ENCODE measurements around the gene CACNG6. TPM values are rescaled to one million over a fixed set of nuclear protein-coding genes. Genes with fewer than 3 reads are reported as not detected.
A peak's percentile ranks its signal among the peaks of the same experiment; 100 is the strongest.

Gene CACNG6
- total and polyA plus RNA-seq, 4 donors: 2.4 to 8.6 (median 3.8) TPM

DNA sequence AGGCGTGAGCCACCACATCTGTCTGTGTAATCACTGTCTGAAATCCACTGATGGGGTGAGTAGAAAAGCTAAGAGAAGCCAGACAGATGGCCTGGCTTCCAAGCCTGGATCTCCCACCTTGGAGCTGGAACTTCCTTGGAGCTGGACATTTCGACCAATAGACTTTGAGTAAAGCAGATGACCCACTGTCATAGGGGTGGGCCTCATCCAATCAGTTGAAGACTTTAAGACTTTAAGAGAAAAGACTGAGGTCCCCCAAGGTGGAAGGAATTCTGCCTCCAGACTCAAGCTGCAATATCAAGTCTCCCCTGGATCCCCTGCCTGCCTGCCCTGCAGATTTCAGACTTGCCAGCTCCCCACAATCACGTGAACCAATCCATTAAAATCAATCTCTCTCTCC is 51.6 kb downstream of the CACNG6 start:
- Histone ChIP-seq H3K27me3 (ENCODE audit: control insufficient read depth in 3 of 3, insufficient read depth in 3 of 3, low read length in 2 of 3) (no peaks in the 10 kb centered on the region), H3K9ac (ENCODE audit: insufficient read depth in 1 of 2, low read length in 2 of 2) (no peak overlapping the region), H3K4me1 (ENCODE audit: control insufficient read depth in 5 of 5, insufficient read depth in 5 of 5, low read length in 5 of 5) (no peaks in the 10 kb centered on the region), H3K27ac (ENCODE audit: low read depth in 1 of 2, low read length in 1 of 2) (no peak overlapping the region), H3K4me3 (no peak overlapping the region), H3K9me3 (ENCODE audit: control insufficient read depth in 4 of 4, insufficient read depth in 3 of 4, low read length in 3 of 4) (peaks cover 0 to 2% (median 0%) of the 10 kb centered on the region in 4 donors), H3K36me3 (ENCODE audit: control insufficient read depth in 4 of 4, insufficient read depth in 4 of 4, low read length in 4 of 4) (no peaks in the 10 kb centered on the region)
- WGBS, 2 donors: 76 to 96% methylated on average over 3 of the region's 3 CpGs
- DNase-seq (no peak), ATAC-seq (ENCODE audit: insufficient read depth, low FRiP score) (no peak)
- TF ChIP-seq, protein P1, sequence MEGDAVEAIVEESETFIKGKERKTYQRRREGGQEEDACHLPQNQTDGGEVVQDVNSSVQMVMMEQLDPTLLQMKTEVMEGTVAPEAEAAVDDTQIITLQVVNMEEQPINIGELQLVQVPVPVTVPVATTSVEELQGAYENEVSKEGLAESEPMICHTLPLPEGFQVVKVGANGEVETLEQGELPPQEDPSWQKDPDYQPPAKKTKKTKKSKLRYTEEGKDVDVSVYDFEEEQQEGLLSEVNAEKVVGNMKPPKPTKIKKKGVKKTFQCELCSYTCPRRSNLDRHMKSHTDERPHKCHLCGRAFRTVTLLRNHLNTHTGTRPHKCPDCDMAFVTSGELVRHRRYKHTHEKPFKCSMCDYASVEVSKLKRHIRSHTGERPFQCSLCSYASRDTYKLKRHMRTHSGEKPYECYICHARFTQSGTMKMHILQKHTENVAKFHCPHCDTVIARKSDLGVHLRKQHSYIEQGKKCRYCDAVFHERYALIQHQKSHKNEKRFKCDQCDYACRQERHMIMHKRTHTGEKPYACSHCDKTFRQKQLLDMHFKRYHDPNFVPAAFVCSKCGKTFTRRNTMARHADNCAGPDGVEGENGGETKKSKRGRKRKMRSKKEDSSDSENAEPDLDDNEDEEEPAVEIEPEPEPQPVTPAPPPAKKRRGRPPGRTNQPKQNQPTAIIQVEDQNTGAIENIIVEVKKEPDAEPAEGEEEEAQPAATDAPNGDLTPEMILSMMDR (IDR thresholded peaks at IDR 0.05; ENCODE audit: control extremely low read depth, extremely low read depth): no peak

DNA sequence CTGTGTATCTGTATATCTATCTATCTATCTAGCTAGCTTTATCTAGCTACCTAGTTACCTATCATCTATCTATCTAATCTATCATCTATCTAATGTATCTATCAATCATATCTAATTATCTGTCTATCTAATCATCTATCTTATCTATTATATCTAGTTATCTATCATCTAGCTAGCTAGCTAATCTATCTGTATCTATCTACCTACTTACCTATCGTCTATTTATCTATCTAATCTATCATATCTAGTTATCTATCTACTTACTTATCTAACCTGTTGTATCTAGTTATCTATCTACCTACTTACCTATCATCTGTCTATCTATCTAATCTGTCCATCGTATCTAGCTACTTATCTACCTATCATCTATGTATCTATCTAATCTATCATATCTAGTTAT is 54.3 kb downstream of the CACNG6 start:
- Histone ChIP-seq H3K36me3 (ENCODE audit: control insufficient read depth in 4 of 4, insufficient read depth in 4 of 4, low read length in 4 of 4) (no peaks in the 10 kb centered on the region), H3K9me3 (ENCODE audit: control insufficient read depth in 4 of 4, insufficient read depth in 3 of 4, low read length in 3 of 4) (peaks cover 0 to 5% (median 0%) of the 10 kb centered on the region in 4 donors), H3K27me3 (ENCODE audit: control insufficient read depth in 3 of 3, insufficient read depth in 3 of 3, low read length in 2 of 3) (no peaks in the 10 kb centered on the region), H3K9ac (ENCODE audit: insufficient read depth in 1 of 2, low read length in 2 of 2) (no peak overlapping the region), H3K4me3 (no peak overlapping the region), H3K27ac (ENCODE audit: low read depth in 1 of 2, low read length in 1 of 2) (no peak overlapping the region), H3K4me1 (ENCODE audit: control insufficient read depth in 5 of 5, insufficient read depth in 5 of 5, low read length in 5 of 5) (no peaks in the 10 kb centered on the region)
- ATAC-seq (ENCODE audit: insufficient read depth, low FRiP score) (no peak), DNase-seq (no peak)
- TF ChIP-seq, protein P1 (IDR thresholded peaks at IDR 0.05; ENCODE audit: control extremely low read depth, extremely low read depth): no peak
- 76 to 92% methylated on average over 2 of the region's 2 CpGs for WGBS, 2 donors

DNA sequence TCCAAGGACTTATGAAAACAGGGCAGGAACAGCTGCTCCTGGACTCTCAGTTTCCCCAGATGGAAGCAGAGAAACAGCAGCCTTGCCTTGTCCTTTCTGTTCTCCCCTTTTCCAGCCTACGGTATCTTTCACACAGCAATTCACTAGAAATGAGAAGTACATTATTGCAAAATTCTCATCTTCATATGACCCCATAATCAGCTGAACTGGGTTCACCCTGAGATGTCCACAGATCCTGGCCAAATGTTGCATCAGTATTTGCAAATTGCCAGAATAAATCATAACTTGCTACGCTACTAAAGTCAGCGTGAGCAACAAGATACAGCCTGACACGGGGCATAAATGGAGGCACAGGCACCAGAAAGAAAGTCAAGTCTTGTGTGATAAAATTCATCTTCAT is 56.2 kb downstream of the CACNG6 start:
- DNase-seq (no peak), ATAC-seq (ENCODE audit: insufficient read depth, low FRiP score) (peak; percentile 19)
- Histone ChIP-seq H3K27ac (ENCODE audit: low read depth in 1 of 2, low read length in 1 of 2) (no peak overlapping the region), H3K27me3 (ENCODE audit: control insufficient read depth in 3 of 3, insufficient read depth in 3 of 3, low read length in 2 of 3) (no peaks in the 10 kb centered on the region), H3K4me3 (no peak overlapping the region), H3K9me3 (ENCODE audit: control insufficient read depth in 4 of 4, insufficient read depth in 3 of 4, low read length in 3 of 4) (peaks cover 0 to 5% (median 0%) of the 10 kb centered on the region in 4 donors), H3K36me3 (ENCODE audit: control insufficient read depth in 4 of 4, insufficient read depth in 4 of 4, low read length in 4 of 4) (no peaks in the 10 kb centered on the region), H3K9ac (ENCODE audit: insufficient read depth in 1 of 2, low read length in 2 of 2) (no peak overlapping the region), H3K4me1 (ENCODE audit: control insufficient read depth in 5 of 5, insufficient read depth in 5 of 5, low read length in 5 of 5) (no peaks in the 10 kb centered on the region)
- 34 to 67% methylated on average over 4 of the region's 4 CpGs for WGBS, 2 donors
- TF ChIP-seq, protein P1 (IDR thresholded peaks at IDR 0.05; ENCODE audit: control extremely low read depth, extremely low read depth): no peak

Small RNA genes within 50 kb of the gene (small RNA-seq; reads per million reads assigned to genes)
- not detected for gene AC012314.20 (ENCODE audit: low replicate concordance)

Other genes with a start within 250 kb of the CACNG6 start
- 1 to 10 TPM; 1.8 to 9.8 TPM for gene NLRP12, start 167.3 kb upstream of the CACNG6 start, total RNA-seq
- gene NLRP12, start 167.3 kb upstream of the CACNG6 start, polyA plus RNA-seq: 10 to 100 TPM in 1 of 2 donors, 1 to 10 TPM in 1; 1.1 to 11.5 TPM
- 100 to 1,000 TPM in 1 of 2 donors, 10 to 100 TPM in 1; 52.5 to 245 TPM for gene MYADM, start 123.8 kb upstream of the CACNG6 start, total RNA-seq
- 100 to 1,000 TPM in 1 of 2 donors, 10 to 100 TPM in 1; 48.5 to 106 TPM for gene MYADM, start 123.8 kb upstream of the CACNG6 start, polyA plus RNA-seq
- gene PRKCG, start 109.4 kb upstream of the CACNG6 start, total RNA-seq: under 1 TPM; 0.18 to 0.63 TPM
- gene PRKCG, start 109.4 kb upstream of the CACNG6 start, polyA plus RNA-seq: under 1 TPM in 1 of 2 donors, not detected in 1; 0.02 TPM
- gene CACNG7, start 82.4 kb upstream of the CACNG6 start, total RNA-seq: not detected
- not detected for gene CACNG7, start 82.4 kb upstream of the CACNG6 start, polyA plus RNA-seq
- under 1 TPM in 1 of 2 donors, not detected in 1; 0.15 TPM for gene CACNG8, start 28.7 kb upstream of the CACNG6 start, total RNA-seq
- under 1 TPM; 0.01 to 0.06 TPM for gene CACNG8, start 28.7 kb upstream of the CACNG6 start, polyA plus RNA-seq
- 1 to 10 TPM; 1.4 to 3.6 TPM for gene VSTM1, start 72.3 kb downstream of the CACNG6 start, total RNA-seq
- 1 to 10 TPM in 1 of 2 donors, not detected in 1; 4.5 TPM for gene VSTM1, start 72.3 kb downstream of the CACNG6 start, polyA plus RNA-seq
- gene TARM1, start 89.7 kb downstream of the CACNG6 start, total RNA-seq: under 1 TPM in 1 of 2 donors, not detected in 1; 0.71 TPM
- under 1 TPM in 1 of 2 donors, not detected in 1; 0.60 TPM for gene TARM1, start 89.7 kb downstream of the CACNG6 start, polyA plus RNA-seq
- gene OSCAR, start 109.2 kb downstream of the CACNG6 start, total RNA-seq: 10 to 100 TPM in 1 of 2 donors, 1 to 10 TPM in 1; 4.4 to 77.4 TPM
- gene OSCAR, start 109.2 kb downstream of the CACNG6 start, polyA plus RNA-seq: 10 to 100 TPM; 25.8 to 73.0 TPM
- 100 to 1,000 TPM in 1 of 2 donors, 10 to 100 TPM in 1; 12.8 to 137 TPM for gene NDUFA3, start 111.2 kb downstream of the CACNG6 start, total RNA-seq
- 100 to 1,000 TPM in 1 of 2 donors, 10 to 100 TPM in 1; 94.5 to 548 TPM for gene NDUFA3, start 111.2 kb downstream of the CACNG6 start, polyA plus RNA-seq
- 10 to 100 TPM; 12.1 to 25.5 TPM for gene TFPT, start 124.0 kb downstream of the CACNG6 start, total RNA-seq
- 10 to 100 TPM; 19.8 to 32.9 TPM for gene TFPT, start 124.0 kb downstream of the CACNG6 start, polyA plus RNA-seq
- 10 to 100 TPM; 34.1 to 54.0 TPM for gene PRPF31, start 124.1 kb downstream of the CACNG6 start, total RNA-seq
- 10 to 100 TPM; 49.4 to 54.1 TPM for gene PRPF31, start 124.1 kb downstream of the CACNG6 start, polyA plus RNA-seq
- 10 to 100 TPM; 23.5 to 40.4 TPM for gene CNOT3, start 146.1 kb downstream of the CACNG6 start, total RNA-seq
- gene CNOT3, start 146.1 kb downstream of the CACNG6 start, polyA plus RNA-seq: 10 to 100 TPM; 26.5 to 31.2 TPM
- 1 to 10 TPM; 3.8 to 8.5 TPM for gene LENG1, start 168.1 kb downstream of the CACNG6 start, total RNA-seq
- gene LENG1, start 168.1 kb downstream of the CACNG6 start, polyA plus RNA-seq: 10 to 100 TPM in 1 of 2 donors, 1 to 10 TPM in 1; 7.9 to 17.1 TPM
- 10 to 100 TPM; 40.8 to 81.0 TPM for gene TMC4, start 181.5 kb downstream of the CACNG6 start, total RNA-seq
- 10 to 100 TPM; 26.1 to 26.9 TPM for gene TMC4, start 181.5 kb downstream of the CACNG6 start, polyA plus RNA-seq
- gene MBOAT7, start 197.9 kb downstream of the CACNG6 start, total RNA-seq: 10 to 100 TPM; 54.0 to 92.6 TPM
- 100 to 1,000 TPM in 1 of 2 donors, 10 to 100 TPM in 1; 39.0 to 154 TPM for gene MBOAT7, start 197.9 kb downstream of the CACNG6 start, polyA plus RNA-seq
- 10 to 100 TPM; 44.5 to 65.8 TPM for gene TSEN34, start 199.7 kb downstream of the CACNG6 start, total RNA-seq
- gene TSEN34, start 199.7 kb downstream of the CACNG6 start, polyA plus RNA-seq: 100 to 1,000 TPM in 1 of 2 donors, 10 to 100 TPM in 1; 38.0 to 102 TPM
- gene RPS9, start 209.2 kb downstream of the CACNG6 start, total RNA-seq: 1,000 to 10,000 TPM; 1,423 to 2,363 TPM
- 1,000 to 10,000 TPM; 3,202 to 3,651 TPM for gene RPS9, start 209.2 kb downstream of the CACNG6 start, polyA plus RNA-seq
- gene LILRB3, start 231.4 kb downstream of the CACNG6 start, total RNA-seq: 10 to 100 TPM; 23.0 to 88.0 TPM
- 100 to 1,000 TPM in 1 of 2 donors, 10 to 100 TPM in 1; 26.4 to 282 TPM for gene LILRB3, start 231.4 kb downstream of the CACNG6 start, polyA plus RNA-seq

Measured in lung (tissue), 13 donors.